K562 (cell line): Measurements from ENCODE around the gene SLC30A10. TPM values are rescaled to one million over a fixed set of nuclear protein-coding genes. Genes with fewer than 3 reads are reported as not detected.

Experiments used
- ZNF146 ChIP-seq: IDR thresholded peaks from one replicate; pipeline ENCODE4 v1.6.1; 2018; ENCODE audit warnings: missing compliant biosample characterization; ENCODE audit not compliant: unreplicated experiment
- polyA plus RNA-seq, 8 experiments: library from polyadenylated mRNA; depleted of rRNA in 4 of 8; stranded (reverse) in 5 of 8; unstranded in 3 of 8; fragments of >200 nt; fragmentation: Nextera tagmentation in 2 of 8; fragmentation: Illumina TruSeq in 1 of 8; extraction: Ambion mirVana in 2 of 8; extraction: Trizol in 1 of 8; gene quantifications; 2 replicates each; pipeline versions ENCODE4 v1.2.1 to v1.2.3, GENCODE V29; 2011 to 2014; ENCODE audit warnings: inconsistent platforms in 1 of 8, missing spikeins in 1 of 8
- total RNA-seq, 7 experiments: library from RNA; depleted of rRNA in 6 of 7; stranded (reverse); fragments of >200 nt in 6 of 7; fragmentation: Illumina TruSeq in 2 of 7; extraction: Trizol in 2 of 7; gene quantifications; 2 replicates each; pipeline versions ENCODE4 v1.2.1 to v1.2.3, GENCODE V29; 2011 to 2021; ENCODE audit warnings: low replicate concordance in 1 of 7
- TF ChIP-seq, protein P1 (sequence below): fragments of 450-650 bp; IDR thresholded peaks from 2 replicates; pipeline ENCODE4 v1.6.1; 2016; ENCODE audit warnings: low read depth
- TF ChIP-seq, protein P2 (sequence below): sonication (generic); formaldehyde crosslinking; IDR thresholded peaks from 2 replicates; pipeline ENCODE4 v1.8.0; 2022; ENCODE audit warnings: mild to moderate bottlenecking, missing genetic modification reagents

SLC30A10 gene
- total and polyA plus RNA-seq, 9 of the 15 experiments (the other 6 are each of a cell fraction or from before 2014, with no cell fraction given): 2.6 to 11.3 (median 7.1) TPM

DNA sequence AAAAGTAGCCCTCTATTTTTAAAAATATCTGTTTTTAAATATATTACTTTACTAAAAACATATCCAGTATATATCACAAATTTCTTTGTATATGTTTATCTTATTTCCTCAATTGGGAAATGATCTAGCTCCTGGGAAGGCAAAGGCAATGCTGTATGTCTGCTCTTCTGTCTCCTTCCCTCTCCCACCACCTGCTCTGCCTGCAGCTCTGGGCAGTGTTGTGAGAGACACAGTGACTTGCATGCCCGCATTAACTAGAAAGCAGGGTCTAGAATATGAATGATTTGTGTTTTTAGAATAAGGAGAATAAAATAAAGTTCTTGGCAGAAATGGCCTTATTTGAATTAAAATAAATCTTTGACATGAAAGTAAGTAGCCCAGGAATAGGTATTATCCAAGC is 11.1 kb downstream of the SLC30A10 start (continued):
- TF ChIP-seq, protein P1, sequence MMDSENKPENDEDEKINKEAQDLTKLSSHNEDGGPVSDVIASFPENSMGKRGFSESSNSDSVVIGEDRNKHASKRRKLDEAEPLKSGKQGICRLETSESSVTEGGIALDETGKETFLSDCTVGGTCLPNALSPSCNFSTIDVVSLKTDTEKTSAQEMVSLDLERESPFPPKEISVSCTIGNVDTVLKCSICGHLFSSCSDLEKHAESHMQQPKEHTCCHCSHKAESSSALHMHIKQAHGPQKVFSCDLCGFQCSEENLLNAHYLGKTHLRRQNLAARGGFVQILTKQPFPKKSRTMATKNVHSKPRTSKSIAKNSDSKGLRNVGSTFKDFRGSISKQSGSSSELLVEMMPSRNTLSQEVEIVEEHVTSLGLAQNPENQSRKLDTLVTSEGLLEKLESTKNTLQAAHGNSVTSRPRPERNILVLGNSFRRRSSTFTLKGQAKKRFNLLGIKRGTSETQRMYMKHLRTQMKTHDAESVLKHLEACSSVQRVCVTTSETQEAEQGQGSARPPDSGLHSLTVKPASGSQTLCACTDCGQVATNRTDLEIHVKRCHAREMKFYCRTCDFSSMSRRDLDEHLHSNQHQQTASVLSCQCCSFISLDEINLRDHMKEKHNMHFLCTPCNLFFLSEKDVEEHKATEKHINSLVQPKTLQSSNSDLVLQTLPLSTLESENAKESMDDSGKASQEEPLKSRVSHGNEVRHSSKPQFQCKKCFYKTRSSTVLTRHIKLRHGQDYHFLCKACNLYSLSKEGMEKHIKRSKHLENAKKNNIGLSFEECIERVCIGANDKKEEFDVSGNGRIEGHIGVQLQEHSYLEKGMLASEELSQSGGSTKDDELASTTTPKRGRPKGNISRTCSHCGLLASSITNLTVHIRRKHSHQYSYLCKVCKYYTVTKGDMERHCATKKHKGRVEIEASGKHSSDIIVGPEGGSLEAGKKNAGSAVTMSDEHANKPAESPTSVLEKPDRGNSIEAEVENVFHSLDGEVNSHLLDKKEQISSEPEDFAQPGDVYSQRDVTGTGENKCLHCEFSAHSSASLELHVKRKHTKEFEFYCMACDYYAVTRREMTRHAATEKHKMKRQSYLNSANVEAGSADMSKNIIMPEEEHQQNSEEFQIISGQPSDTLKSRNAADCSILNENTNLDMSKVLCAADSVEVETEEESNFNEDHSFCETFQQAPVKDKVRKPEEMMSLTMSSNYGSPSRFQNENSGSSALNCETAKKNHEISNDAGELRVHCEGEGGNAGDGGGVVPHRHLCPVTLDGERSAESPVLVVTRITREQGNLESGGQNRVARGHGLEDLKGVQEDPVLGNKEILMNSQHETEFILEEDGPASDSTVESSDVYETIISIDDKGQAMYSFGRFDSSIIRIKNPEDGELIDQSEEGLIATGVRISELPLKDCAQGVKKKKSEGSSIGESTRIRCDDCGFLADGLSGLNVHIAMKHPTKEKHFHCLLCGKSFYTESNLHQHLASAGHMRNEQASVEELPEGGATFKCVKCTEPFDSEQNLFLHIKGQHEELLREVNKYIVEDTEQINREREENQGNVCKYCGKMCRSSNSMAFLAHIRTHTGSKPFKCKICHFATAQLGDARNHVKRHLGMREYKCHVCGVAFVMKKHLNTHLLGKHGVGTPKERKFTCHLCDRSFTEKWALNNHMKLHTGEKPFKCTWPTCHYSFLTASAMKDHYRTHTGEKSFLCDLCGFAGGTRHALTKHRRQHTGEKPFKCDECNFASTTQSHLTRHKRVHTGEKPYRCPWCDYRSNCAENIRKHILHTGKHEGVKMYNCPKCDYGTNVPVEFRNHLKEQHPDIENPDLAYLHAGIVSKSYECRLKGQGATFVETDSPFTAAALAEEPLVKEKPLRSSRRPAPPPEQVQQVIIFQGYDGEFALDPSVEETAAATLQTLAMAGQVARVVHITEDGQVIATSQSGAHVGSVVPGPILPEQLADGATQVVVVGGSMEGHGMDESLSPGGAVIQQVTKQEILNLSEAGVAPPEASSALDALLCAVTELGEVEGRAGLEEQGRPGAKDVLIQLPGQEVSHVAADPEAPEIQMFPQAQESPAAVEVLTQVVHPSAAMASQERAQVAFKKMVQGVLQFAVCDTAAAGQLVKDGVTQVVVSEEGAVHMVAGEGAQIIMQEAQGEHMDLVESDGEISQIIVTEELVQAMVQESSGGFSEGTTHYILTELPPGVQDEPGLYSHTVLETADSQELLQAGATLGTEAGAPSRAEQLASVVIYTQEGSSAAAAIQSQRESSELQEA: no peak
- no peak for TF ChIP-seq ZNF146
- TF ChIP-seq, protein P2, sequence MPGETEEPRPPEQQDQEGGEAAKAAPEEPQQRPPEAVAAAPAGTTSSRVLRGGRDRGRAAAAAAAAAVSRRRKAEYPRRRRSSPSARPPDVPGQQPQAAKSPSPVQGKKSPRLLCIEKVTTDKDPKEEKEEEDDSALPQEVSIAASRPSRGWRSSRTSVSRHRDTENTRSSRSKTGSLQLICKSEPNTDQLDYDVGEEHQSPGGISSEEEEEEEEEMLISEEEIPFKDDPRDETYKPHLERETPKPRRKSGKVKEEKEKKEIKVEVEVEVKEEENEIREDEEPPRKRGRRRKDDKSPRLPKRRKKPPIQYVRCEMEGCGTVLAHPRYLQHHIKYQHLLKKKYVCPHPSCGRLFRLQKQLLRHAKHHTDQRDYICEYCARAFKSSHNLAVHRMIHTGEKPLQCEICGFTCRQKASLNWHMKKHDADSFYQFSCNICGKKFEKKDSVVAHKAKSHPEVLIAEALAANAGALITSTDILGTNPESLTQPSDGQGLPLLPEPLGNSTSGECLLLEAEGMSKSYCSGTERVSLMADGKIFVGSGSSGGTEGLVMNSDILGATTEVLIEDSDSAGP (CRISPR knock-in tag): no peak
